Cortex of kidney (tissue), 1 donor: ENCODE measurements around the gene MTSS2.

Experiments used
- DNase-seq: peaks from one replicate; lab custom pipeline; 2025; lab: John Stamatoyannopoulos, UW

Gene MTSS2

GRCh38 chr16:70687102-70687511 lies 1.3 kb upstream of the MTSS2 start:
- no peak for DNase-seq

GRCh38 chr16:70686376-70687101 lies 686 bp upstream of the MTSS2 start:
- DNase-seq, result no peak

GRCh38 chr16:70685061-70685937 lies 554 bp downstream of the MTSS2 start:
- DNase-seq, result no peak

GRCh38 chr16:70684146-70685060 lies 1.4 kb downstream of the MTSS2 start:
- DNase-seq, result no peak

- no peak for DNase-seq
These were observed 2.5 kb downstream of the MTSS2 start for GRCh38 chr16:70683146-70683944.

GRCh38 chr16:70682239-70683145 lies 3.4 kb downstream of the MTSS2 start:
- no peak for DNase-seq

GRCh38 chr16:70681382-70682238 lies 4.2 kb downstream of the MTSS2 start:
- DNase-seq, result no peak

GRCh38 chr16:70680495-70681381 lies 5.1 kb downstream of the MTSS2 start:
- no peak for DNase-seq

GRCh38 chr16:70679671-70680494 lies 6.0 kb downstream of the MTSS2 start:
- no peak for DNase-seq

GRCh38 chr16:70678898-70679670 lies 6.8 kb downstream of the MTSS2 start:
- DNase-seq, result no peak

- no peak for DNase-seq
These were observed 7.5 kb downstream of the MTSS2 start for GRCh38 chr16:70678121-70678897.

- DNase-seq, result no peak
These were observed 8.2 kb downstream of the MTSS2 start for GRCh38 chr16:70677499-70678120.

- DNase-seq, result no peak
These were observed 9.0 kb downstream of the MTSS2 start for GRCh38 chr16:70676675-70677498.

GRCh38 chr16:70675851-70676513 lies 9.9 kb downstream of the MTSS2 start:
- no peak for DNase-seq
